GM18517 (cell line): ENCODE measurements around the gene BRS3.
"Not testable (repeated sequence)": the region's sequence is repeated elsewhere in the genome, so short reads cannot be mapped to it uniquely, and the experiment has no call there.

ENCODE experiments used
- ATAC-seq: cut with Tn5 transposase; IDR thresholded peaks from one replicate; pipeline ENCODE4 v1.9.1; 2021; ENCODE audit warnings: mild to moderate bottlenecking, moderate library complexity; ENCODE audit not compliant: unreplicated experiment

The BRS3 gene

GRCh38 chrX:136487647-136488046 is at the start of gene BRS3:
Gene BRS3, plus strand, starts transcription at chrX:136487947. Its CDS starts 168 bp downstream, at chrX:136488115.
- no peak for ATAC-seq

- no peak for ATAC-seq
Observed at GRCh38 chrX:136438192-136438591, 49.6 kb upstream of the BRS3 start.

GRCh38 chrX:136445674-136446073 is 42.1 kb upstream of the BRS3 start:
- not testable (repeated sequence) for ATAC-seq

- no peak for ATAC-seq
Observed at GRCh38 chrX:136446208-136446607, 41.5 kb upstream of the BRS3 start.

GRCh38 chrX:136447308-136447707 is 40.4 kb upstream of the BRS3 start:
- no peak for ATAC-seq

- no peak for ATAC-seq
Observed at GRCh38 chrX:136447968-136448367, 39.8 kb upstream of the BRS3 start.

GRCh38 chrX:136450050-136450830 is 37.5 kb upstream of the BRS3 start:
- no peak for ATAC-seq

GRCh38 chrX:136452614-136453013 is 35.1 kb upstream of the BRS3 start:
- ATAC-seq = no peak

GRCh38 chrX:136453114-136453513 is 34.6 kb upstream of the BRS3 start:
- no peak for ATAC-seq

GRCh38 chrX:136453771-136454170 is 34.0 kb upstream of the BRS3 start:
- ATAC-seq = no peak

GRCh38 chrX:136456133-136456532 is 31.6 kb upstream of the BRS3 start:
- ATAC-seq = no peak

GRCh38 chrX:136457303-136457917 is 30.3 kb upstream of the BRS3 start:
- ATAC-seq = no peak

- no peak for ATAC-seq
Observed at GRCh38 chrX:136464589-136464988, 23.2 kb upstream of the BRS3 start.

GRCh38 chrX:136467303-136467702 is 20.4 kb upstream of the BRS3 start:
- no peak for ATAC-seq

GRCh38 chrX:136468391-136469103 is 19.2 kb upstream of the BRS3 start:
- no peak for ATAC-seq

- ATAC-seq = no peak
Observed at GRCh38 chrX:136473663-136474062, 14.1 kb upstream of the BRS3 start.

- ATAC-seq = no peak
Observed at GRCh38 chrX:136475236-136475635, 12.5 kb upstream of the BRS3 start.

GRCh38 chrX:136476501-136476900 is 11.2 kb upstream of the BRS3 start:
- ATAC-seq = no peak

GRCh38 chrX:136477026-136477425 is 10.7 kb upstream of the BRS3 start:
- ATAC-seq = no peak

GRCh38 chrX:136480383-136480782 is 7.4 kb upstream of the BRS3 start:
- no peak for ATAC-seq

GRCh38 chrX:136488706-136489105 is 959 bp downstream of the BRS3 start:
- no peak for ATAC-seq

GRCh38 chrX:136491832-136492231 is 4.1 kb downstream of the BRS3 start:
- no peak for ATAC-seq
